Measurements from ENCODE around the gene SORBS1.
A peak's percentile ranks its signal among the peaks of the same experiment; 100 is the strongest.

The SORBS1 gene

DNA sequence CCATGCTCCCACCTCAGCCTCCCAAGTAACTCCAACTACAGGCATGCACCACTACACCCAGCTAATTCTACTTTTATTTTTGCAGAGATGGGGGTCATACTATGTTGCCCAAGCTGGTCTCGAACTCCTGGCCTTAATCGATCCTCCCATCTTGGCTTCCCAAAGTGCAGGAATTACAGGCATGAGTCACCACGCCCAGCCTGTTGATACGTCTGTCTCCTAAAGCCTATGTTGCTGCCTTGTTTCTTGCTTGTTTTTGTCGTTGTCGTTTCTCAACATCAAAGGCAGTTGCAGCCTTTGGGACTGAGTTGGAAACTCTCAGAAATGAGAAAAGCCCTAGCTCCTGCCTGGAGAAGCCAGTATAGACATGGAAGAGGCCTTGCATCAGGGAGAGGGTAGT lies 49.9 kb downstream of the SORBS1 start:
- no peak for DNase-seq

DNA sequence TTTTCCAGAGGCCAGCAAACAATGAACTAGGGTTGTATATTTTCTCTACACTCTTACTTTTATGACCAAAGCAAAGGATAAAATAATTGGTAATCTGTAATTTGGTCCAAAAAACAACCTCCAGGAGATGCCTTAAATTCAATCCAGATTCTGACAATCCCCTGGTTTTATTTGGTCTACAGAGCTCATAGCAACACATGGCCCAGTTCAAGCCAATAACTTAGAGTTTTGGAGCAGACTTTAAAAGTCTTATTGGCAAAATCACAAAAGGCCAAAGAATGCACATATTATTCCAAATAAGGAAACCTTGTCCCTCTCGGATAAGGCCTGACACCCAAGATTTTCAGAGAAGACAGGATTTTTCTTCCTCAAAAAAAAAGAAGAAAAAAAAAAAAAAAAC lies 51.9 kb downstream of the SORBS1 start:
- DNase-seq = peak; percentile 27

DNA sequence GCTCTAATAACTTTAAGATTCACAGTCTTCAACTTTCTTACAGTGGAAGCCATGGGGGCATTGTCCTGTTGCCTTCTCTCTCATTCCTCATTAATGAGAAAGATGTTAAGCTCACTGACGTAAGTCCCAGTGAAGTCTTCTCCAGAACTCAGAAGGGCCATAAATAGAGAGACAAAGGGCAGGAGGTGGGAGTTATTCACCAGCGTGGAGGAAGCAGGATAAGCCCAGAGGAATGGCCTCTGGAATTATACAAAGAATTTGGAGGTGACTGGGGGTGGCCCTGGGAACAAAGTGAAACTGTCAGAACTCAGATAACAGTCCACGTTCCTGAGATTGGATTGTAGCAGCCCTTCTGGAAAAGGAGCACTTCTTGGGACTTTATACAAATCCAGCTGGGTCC lies 52.4 kb downstream of the SORBS1 start:
- peak; percentile 44 for DNase-seq

GRCh38 chr10:95506056-95506737 lies 55.0 kb downstream of the SORBS1 start:
- DNase-seq = no peak

DNA sequence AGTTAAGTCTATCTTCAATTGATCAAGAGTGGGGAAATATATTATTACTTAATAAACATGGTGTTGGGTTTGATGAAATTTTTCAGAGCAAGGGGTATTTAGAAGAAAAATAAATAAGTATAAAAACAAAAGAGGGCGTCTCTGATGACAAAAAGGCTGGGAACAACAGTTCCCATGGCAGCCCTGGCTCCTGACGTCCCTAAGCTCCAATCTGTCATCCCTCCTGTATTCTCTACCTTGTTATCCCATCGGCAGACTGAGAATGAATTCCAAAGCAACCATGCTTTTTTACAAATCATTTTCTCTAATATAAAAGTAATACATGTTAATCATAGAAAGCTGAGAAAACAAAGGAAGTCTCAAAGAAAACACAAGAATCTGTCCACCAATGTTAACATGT lies 55.5 kb downstream of the SORBS1 start:
- no peak for DNase-seq

GRCh38 chr10:95505084-95505610 lies 56.0 kb downstream of the SORBS1 start:
- DNase-seq = no peak

DNA sequence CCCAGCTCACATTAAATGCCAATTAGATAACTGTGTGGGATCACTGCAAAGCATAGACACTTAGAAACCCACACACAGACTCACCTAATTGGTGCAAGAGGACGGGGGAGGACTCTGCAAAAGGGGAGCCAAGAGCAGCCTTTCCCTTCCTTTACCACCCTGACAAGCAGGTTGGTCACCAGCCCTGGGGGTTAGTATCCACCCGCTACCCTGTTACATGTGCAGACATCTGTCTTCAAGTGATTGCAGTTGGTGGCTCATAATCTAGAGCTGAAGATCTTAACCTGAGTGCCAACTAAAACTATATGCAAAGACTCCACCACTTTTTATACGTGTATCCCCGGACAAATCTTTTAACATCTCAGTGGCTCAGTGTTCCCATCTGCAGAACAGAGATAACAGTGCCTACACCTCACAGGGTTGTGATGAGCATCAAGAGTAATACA lies 56.9 kb downstream of the SORBS1 start:
- DNase-seq = no peak

GRCh38 chr10:95503526-95503925 lies 57.6 kb downstream of the SORBS1 start:
- DNase-seq = no peak

DNA sequence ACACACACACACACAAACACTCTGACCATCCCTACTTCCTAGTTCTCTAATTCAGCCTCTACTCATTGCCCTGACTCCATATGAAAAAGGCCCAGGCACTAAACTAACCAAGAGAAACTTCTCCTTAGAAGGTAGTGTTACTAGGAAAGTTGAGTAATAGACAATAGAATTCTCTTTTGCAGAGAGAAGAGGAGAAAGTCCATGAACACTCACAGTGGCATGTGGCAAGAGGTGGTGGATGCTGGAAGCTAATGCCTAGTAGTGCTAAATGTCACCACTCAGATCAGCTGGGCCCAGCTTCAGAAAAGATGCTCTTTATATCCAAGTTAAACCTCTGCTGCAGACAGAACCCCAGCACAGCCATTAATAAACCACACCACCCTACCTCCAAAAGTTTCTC lies 58.2 kb downstream of the SORBS1 start:
- DNase-seq = no peak

- no peak for DNase-seq
Observed at GRCh38 chr10:95502377-95502776, 58.8 kb downstream of the SORBS1 start.

DNA sequence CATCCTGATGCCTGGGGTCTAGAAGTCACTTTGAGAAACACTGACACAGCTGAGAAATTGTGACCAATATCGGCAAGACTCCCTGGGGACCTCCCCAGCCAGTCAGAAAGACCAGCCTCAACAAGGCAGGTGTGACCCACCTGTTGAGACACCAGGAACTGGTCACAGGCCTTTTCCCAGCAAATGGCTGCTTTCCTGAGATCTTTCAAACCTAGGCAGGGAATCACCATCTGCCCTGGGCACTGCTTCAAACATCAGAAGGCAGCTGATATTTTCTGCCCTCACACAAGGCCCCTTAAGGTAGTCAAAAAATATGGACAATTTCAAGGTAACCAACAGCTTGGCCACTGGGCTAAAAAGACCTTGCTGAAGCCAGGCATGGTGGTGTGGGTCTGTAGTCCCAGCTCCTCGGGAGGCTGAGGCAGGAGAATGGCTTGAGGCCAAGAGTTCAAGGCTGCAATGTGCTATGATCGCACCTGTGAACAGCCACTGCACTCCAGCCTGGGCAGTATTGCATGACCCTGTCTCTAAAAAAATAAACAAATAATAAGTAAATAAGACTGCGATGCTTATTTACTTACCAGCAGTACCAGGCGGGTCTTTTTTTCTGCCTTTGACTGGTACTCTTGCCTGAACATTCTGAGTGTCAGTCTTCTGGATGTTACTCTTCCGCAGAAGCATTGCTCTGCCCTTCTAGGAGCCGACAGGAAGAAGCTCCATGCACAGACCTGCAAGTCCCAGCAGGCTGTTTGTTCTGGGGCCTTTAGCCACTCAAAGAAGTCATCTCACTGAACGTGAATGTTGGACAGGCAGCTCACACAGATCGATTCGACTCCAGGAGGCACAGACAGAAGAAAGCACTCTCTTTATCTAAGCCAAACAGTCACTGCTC lies 59.7 kb downstream of the SORBS1 start:
- DNase-seq = no peak

DNA sequence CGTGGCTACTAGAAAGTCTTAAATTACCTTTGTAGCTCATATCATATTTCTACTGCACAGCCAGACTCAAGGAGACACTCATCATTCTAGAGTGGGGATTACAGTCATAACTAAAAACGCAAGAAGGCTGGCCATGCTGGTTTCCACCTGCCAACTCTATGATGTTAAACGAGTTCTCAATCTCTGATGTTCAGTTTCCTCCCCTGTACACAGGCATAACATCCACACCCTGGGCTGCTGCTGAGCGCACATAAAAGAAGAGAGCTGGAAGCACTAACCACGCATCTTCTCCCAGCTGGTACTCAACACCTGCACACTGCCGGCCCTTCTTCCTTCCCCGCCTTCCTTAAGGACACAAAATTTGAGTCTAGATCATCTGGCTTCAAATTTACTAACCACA lies 60.5 kb downstream of the SORBS1 start:
- no peak for DNase-seq

GRCh38 chr10:95500097-95500496 lies 61.1 kb downstream of the SORBS1 start:
- no peak for DNase-seq

- no peak for DNase-seq
Observed at GRCh38 chr10:95499482-95499989, 61.6 kb downstream of the SORBS1 start.

GRCh38 chr10:95496951-95497350 lies 64.2 kb downstream of the SORBS1 start:
- no peak for DNase-seq

DNA sequence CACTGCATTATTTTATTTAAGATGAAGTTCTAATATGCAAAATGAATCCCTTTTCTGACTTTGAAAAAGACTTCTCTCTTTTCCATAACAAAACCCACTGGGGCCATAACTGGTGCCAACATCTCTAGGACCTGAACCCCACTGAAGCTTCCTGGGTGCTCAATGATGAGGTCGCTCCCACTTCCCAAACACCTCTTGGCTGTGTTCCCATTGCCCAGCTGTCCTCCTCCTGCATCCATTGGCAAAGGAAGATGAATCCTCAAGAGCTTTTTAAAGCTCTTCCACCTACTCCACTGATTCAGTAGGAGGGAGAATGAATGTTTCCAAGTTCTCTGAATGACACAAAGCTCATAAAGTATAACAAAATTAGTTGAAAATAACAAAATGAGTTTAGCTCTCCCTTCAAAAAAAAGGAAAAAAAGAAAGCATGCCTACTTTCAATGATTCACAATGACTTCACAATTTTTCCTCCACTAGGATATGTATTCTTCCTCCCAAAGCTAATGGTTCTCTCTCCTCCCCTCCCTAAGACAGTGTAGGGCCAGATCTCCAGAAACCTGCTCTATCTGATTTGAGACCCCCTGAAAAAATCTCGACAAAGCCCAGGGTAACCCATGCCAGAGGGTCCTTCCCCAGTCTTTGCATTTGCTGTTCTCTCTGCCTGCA lies 64.8 kb downstream of the SORBS1 start:
- no peak for DNase-seq

GRCh38 chr10:95493862-95494261 lies 67.3 kb downstream of the SORBS1 start:
- DNase-seq = no peak

DNA sequence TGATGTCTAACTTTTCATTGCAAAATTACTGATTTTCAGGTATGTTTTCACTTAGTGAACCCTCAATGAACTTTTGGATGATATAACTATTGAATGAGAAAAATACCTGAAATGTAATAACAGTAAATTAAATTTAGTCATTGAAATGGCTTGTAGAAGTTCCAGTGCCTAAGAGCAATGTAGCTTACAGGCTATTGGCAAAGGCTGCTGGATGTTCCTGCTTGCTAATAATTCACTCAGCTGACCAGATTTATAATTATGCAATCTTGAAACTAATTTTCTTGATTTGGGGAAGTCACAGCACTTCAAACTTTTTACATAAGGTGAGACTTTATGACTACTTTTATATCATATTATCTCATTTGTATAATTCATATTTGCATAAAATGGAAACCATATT lies 73.2 kb downstream of the SORBS1 start:
- no peak for DNase-seq

- DNase-seq = no peak
Observed at GRCh38 chr10:95485056-95485844, 75.9 kb downstream of the SORBS1 start.

- DNase-seq = peak; percentile 10
Observed at GRCh38 chr10:95482501-95483233, 78.5 kb downstream of the SORBS1 start.

GRCh38 chr10:95480901-95481491 lies 80.2 kb downstream of the SORBS1 start:
- DNase-seq = no peak

All from fibroblast of skin of right quadriceps (primary cell).